ENCODE data around the gene ZBP1. TPM values are rescaled to one million over a fixed set of nuclear protein-coding genes. Genes with fewer than 3 reads are reported as not detected.

The ZBP1 gene
- total RNA-seq (2022) (not detected in 2 replicates), Bru-seq, nascent RNA (not detected), BruChase-seq, experiment 1, labeled RNA remaining after a 2-hour chase (not detected), BruChase-seq, experiment 2, labeled RNA remaining after a 6-hour chase (not detected)
- long read RNA-seq, result 0 reads

GRCh38 chr20:57620274-57620990 is at the start of gene ZBP1:
ZBP1 (minus strand) TSS chr20:57620426; CDS start chr20:57620295, 131 bp downstream.
- intact Hi-C loops (cut with micrococcal nuclease; ENCODE audit: unreplicated experiment), result no loop called here
- ChIA-PET CTCF (interaction anchor here (0.6 to 0.7 kb wide), 2 partner anchors 240 to 368 kb away, joined by 3 to 4 read pairs; no protein-coding TSS in a partner anchor), POLR2A (interaction anchor here (0.6 kb wide), 1 partner anchor 587 kb away, joined by 4 read pairs; no protein-coding TSS in a partner anchor)
- Histone ChIP-seq H3K4me1 (no peaks in the 10 kb centered on the region), H3K27me3 (replicated peaks; ENCODE audit: control insufficient read depth, insufficient read depth, low read length) (no peaks in the 10 kb centered on the region; the same call in 1 of the 2 replicates), H3K9me3 (0 out of 2 replicates have a peak, but pooled peaks cover 5% of the 10 kb centered on the region), H3K36me3 (ENCODE audit: control insufficient read depth, insufficient read depth, low read length) (no peaks in the 10 kb centered on the region), H3K4me3 (ENCODE audit: low read depth, low read length) (no peak within 1 kb of the TSS)
- H3K9me3 Mint-ChIP-seq (ENCODE audit: unreplicated experiment), result peaks cover 7% of the 10 kb centered on the region
- no TSS peak for BruUV-seq (replicated peaks)
- peaks cover 23% of the 10 kb centered on the region for H3K27me3 Mint-ChIP-seq (ENCODE audit: insufficient read depth, unreplicated experiment)
- peak in 1 of 2 experiments; percentile 38 for DNase-seq
- no peak for TF ChIP-seq CTCF (IDR thresholded peaks at IDR 0.05; ENCODE audit: insufficient read depth in 1 of 2, low read depth in 1 of 2, low read length in 1 of 2, severe bottlenecking in 1 of 2, unreplicated experiment in 1 of 2)
- no peak within 1 kb of the TSS for H3K4me3 Mint-ChIP-seq (ENCODE audit: unreplicated experiment)
- no peaks in the 10 kb centered on the region for H3K36me3 Mint-ChIP-seq (ENCODE audit: insufficient read depth, unreplicated experiment)
- H3K27ac Mint-ChIP-seq (ENCODE audit: unreplicated experiment), result no peak within 1 kb of the TSS
- H3K4me1 Mint-ChIP-seq (ENCODE audit: low read depth, unreplicated experiment), result no peaks in the 10 kb centered on the region

- Histone ChIP-seq H3K36me3 (ENCODE audit: control insufficient read depth, insufficient read depth, low read length) (no peaks in the 10 kb centered on the region), H3K4me3 (ENCODE audit: low read depth, low read length) (no peak overlapping the region), H3K27me3 (replicated peaks; ENCODE audit: control insufficient read depth, insufficient read depth, low read length) (no peaks in the 10 kb centered on the region), H3K4me1 (no peaks in the 10 kb centered on the region), H3K9me3 (no peaks in the 10 kb centered on the region)
- Mint-ChIP-seq H3K27ac (ENCODE audit: unreplicated experiment) (no peak overlapping the region), H3K36me3 (ENCODE audit: insufficient read depth, unreplicated experiment) (no peaks in the 10 kb centered on the region), H3K4me3 (ENCODE audit: unreplicated experiment) (no peak overlapping the region), H3K27me3 (ENCODE audit: insufficient read depth, unreplicated experiment) (no peaks in the 10 kb centered on the region), H3K4me1 (ENCODE audit: low read depth, unreplicated experiment) (no peaks in the 10 kb centered on the region), H3K9me3 (ENCODE audit: unreplicated experiment) (no peaks in the 10 kb centered on the region)
- no TSS peak for BruUV-seq (replicated peaks)
- no peak for DNase-seq
- ChIA-PET POLR2A (no interaction called here), CTCF (interaction anchor here (1.8 kb wide), 1 partner anchor 15 kb away, joined by 5 read pairs; no protein-coding TSS in a partner anchor)
- intact Hi-C loops (cut with micrococcal nuclease; ENCODE audit: unreplicated experiment), result no loop called here
- no peak for TF ChIP-seq CTCF (IDR thresholded peaks at IDR 0.05; ENCODE audit: insufficient read depth in 1 of 2, low read depth in 1 of 2, low read length in 1 of 2, severe bottlenecking in 1 of 2, unreplicated experiment in 1 of 2)
Observed at GRCh38 chr20:57669632-57670031, 49.4 kb upstream of the ZBP1 start.

- Histone ChIP-seq H3K4me1 (no peaks in the 10 kb centered on the region), H3K36me3 (ENCODE audit: control insufficient read depth, insufficient read depth, low read length) (no peaks in the 10 kb centered on the region), H3K9me3 (no peaks in the 10 kb centered on the region), H3K4me3 (ENCODE audit: low read depth, low read length) (no peak overlapping the region), H3K27me3 (replicated peaks; ENCODE audit: control insufficient read depth, insufficient read depth, low read length) (no peaks in the 10 kb centered on the region)
- no peak for TF ChIP-seq CTCF (IDR thresholded peaks at IDR 0.05; ENCODE audit: insufficient read depth in 1 of 2, low read depth in 1 of 2, low read length in 1 of 2, severe bottlenecking in 1 of 2, unreplicated experiment in 1 of 2)
- BruUV-seq (replicated peaks), result no TSS peak
- no peaks in the 10 kb centered on the region for H3K4me1 Mint-ChIP-seq (ENCODE audit: low read depth, unreplicated experiment)
- no peak overlapping the region for H3K4me3 Mint-ChIP-seq (ENCODE audit: unreplicated experiment)
- no peaks in the 10 kb centered on the region for H3K27me3 Mint-ChIP-seq (ENCODE audit: insufficient read depth, unreplicated experiment)
- no peaks in the 10 kb centered on the region for H3K36me3 Mint-ChIP-seq (ENCODE audit: insufficient read depth, unreplicated experiment)
- H3K9me3 Mint-ChIP-seq (ENCODE audit: unreplicated experiment), result no peaks in the 10 kb centered on the region
- no peak for DNase-seq
- CTCF ChIA-PET, result interaction anchor here (0.9 to 1.8 kb wide), 3 partner anchors 12 to 46 kb away, joined by 3 to 8 read pairs (median 5); no protein-coding TSS in a partner anchor
- intact Hi-C loops (cut with micrococcal nuclease; ENCODE audit: unreplicated experiment), result no loop called here
- POLR2A ChIA-PET, result no interaction called here
- H3K27ac Mint-ChIP-seq (ENCODE audit: unreplicated experiment), result no peak overlapping the region
Observed at GRCh38 chr20:57667924-57668782, 47.9 kb upstream of the ZBP1 start.
